Measurements from ENCODE around the gene ACOT6. TPM values are rescaled to one million over a fixed set of nuclear protein-coding genes. Genes with fewer than 3 reads are reported as not detected.

The ACOT6 gene
- polyA plus RNA-seq, 1 of the 3 experiments (the other 2 are of a cell fraction) = not detected

DNA sequence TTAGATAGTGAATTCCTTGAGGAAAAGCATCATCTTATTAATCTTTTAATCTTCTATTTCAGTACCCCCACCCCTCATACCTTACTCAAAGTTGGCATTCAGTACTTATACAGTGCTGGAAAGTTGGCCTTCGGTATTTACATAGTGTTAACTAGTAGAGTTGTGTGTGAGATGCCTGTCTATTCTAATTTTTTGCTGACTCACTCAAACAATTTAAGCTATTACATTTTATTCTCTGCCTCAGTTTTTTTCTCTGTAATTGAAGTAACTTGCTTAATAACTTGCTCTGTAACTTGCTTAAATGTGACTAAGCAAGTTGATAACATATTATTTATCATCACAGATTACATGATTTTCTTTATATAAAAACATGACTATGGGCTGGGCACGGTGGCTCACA lies 52.8 kb downstream of the ACOT6 start (continued):
- TF ChIP-seq POLR2AphosphoS5 (IDR thresholded peaks at IDR 0.05; ENCODE audit: low read depth, low read length) (no peak), RAD21 (IDR thresholded peaks at IDR 0.05; ENCODE audit: low read length) (no peak), EZH2phosphoT487 (IDR thresholded peaks at IDR 0.05; ENCODE audit: borderline replicate concordance, low read depth) (no peak)

DNA sequence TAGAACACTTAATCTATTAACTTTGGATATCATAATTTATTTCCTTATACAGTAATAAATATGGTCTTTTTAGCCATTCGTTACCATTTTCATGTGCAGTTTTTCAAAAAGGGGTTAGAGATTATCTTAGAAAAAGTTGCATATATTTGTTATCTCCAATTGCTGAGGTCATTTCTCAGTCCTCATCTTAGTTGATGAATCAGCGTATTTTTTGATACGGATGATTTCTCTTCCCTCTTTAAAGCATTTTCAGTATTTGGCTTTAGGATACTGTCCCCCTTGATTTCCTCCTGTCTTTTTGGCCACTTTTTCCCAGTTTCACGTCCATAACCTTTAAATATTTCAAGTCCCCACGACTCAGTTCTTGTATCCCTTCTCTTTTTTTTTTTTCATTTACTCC lies 54.3 kb downstream of the ACOT6 start:
- Histone ChIP-seq H4K20me1 (ENCODE audit: insufficient read depth) (no peaks in the 10 kb centered on the region), H3F3A (replicated peaks; ENCODE audit: insufficient read depth) (peaks cover 22% of the 10 kb centered on the region), H3K9me3 (no peaks in the 10 kb centered on the region), H3K4me3 (ENCODE audit: low read depth in 2 of 2, low read length in 1 of 2) (no peak overlapping the region), H3K36me3 (replicated peaks in 1 of 2; ENCODE audit: control insufficient read depth in 1 of 2, insufficient read depth in 2 of 2, low read length in 1 of 2) (peaks cover 3 to 12% of the 10 kb centered on the region in 2 experiments), H3K27ac (ENCODE audit: low read depth in 2 of 2, low read length in 1 of 2) (no peak overlapping the region), H3K79me2 (ENCODE audit: insufficient read depth) (no peaks in the 10 kb centered on the region; the same call in 1 of the 2 replicates), H3K9ac (no peak overlapping the region), H3K27me3 (ENCODE audit: insufficient read depth) (no peaks in the 10 kb centered on the region), H3K9me2 (no peaks in the 10 kb centered on the region), H2AFZ (ENCODE audit: low read depth) (no peak overlapping the region), H3K4me1 (ENCODE audit: control insufficient read depth in 1 of 2, insufficient read depth in 2 of 2, low read depth in 1 of 2, low read length in 1 of 2) (no peaks in the 10 kb centered on the region), H3K4me2 (no peak overlapping the region)
- DNase-seq = no peak
- POLR2A ChIA-PET = no interaction called here
- WGBS (ENCODE audit: low lambda C conversion rate) = 87% methylated on average over 5 of the region's 5 CpGs
- CTCF ChIA-PET = no interaction called here
- no peak for TF ChIP-seq TAF1 (IDR thresholded peaks at IDR 0.05; ENCODE audit: borderline replicate concordance, low read depth, low read length)

DNA sequence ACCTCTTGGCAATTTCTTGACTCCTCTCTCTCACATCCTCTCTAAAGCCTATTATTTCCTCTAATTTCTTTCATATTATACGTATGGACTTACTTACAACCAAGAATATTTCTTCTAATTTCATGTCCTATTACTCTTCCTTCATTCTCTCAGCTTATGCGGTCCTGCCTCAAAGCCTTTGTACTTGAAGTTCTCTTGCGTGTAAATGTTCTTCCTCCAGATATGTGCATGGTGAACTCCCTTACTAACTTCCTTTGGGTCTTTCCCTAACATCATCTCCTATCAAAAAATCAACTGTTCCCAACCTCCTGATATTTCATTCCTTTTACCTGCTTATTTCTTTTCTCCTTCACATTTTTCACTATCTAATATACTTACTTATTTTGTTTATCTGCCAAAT lies 55.5 kb downstream of the ACOT6 start:
- H3K79me2 ChIP-seq (ENCODE audit: insufficient read depth) = no peaks in the 10 kb centered on the region; the same call in 1 of the 2 replicates
- no peaks in the 10 kb centered on the region for H3K27me3 ChIP-seq (ENCODE audit: insufficient read depth)
- no peaks in the 10 kb centered on the region for H4K20me1 ChIP-seq (ENCODE audit: insufficient read depth)
- CTCF ChIA-PET = no interaction called here
- H3K9me2 ChIP-seq = no peaks in the 10 kb centered on the region
- no peak overlapping the region for H3K27ac ChIP-seq (ENCODE audit: low read depth in 2 of 2, low read length in 1 of 2)
- H3K4me3 ChIP-seq (ENCODE audit: low read depth in 2 of 2, low read length in 1 of 2) = no peak overlapping the region
- H2AFZ ChIP-seq (ENCODE audit: low read depth) = no peak overlapping the region
- H3K9me3 ChIP-seq = no peaks in the 10 kb centered on the region
- 87% methylated on average over 3 of the region's 3 CpGs for WGBS (ENCODE audit: low lambda C conversion rate)
- H3K4me2 ChIP-seq = no peak overlapping the region
- H3K4me1 ChIP-seq (ENCODE audit: control insufficient read depth in 1 of 2, insufficient read depth in 2 of 2, low read depth in 1 of 2, low read length in 1 of 2) = no peaks in the 10 kb centered on the region
- H3K9ac ChIP-seq = no peak overlapping the region
- POLR2A ChIA-PET = no interaction called here
- H3K36me3 ChIP-seq (replicated peaks in 1 of 2; ENCODE audit: control insufficient read depth in 1 of 2, insufficient read depth in 2 of 2, low read length in 1 of 2) = peaks cover 5 to 19% of the 10 kb centered on the region in 2 experiments
- peaks cover 9% of the 10 kb centered on the region for H3F3A ChIP-seq (replicated peaks; ENCODE audit: insufficient read depth)
- TF ChIP-seq MXI1 (IDR thresholded peaks at IDR 0.05; ENCODE audit: low read depth, low read length) (no peak), CHD2 (IDR thresholded peaks at IDR 0.05; ENCODE audit: low read length, partially characterized antibody) (no peak), SIN3A (IDR thresholded peaks at IDR 0.05; ENCODE audit: borderline replicate concordance, low read depth, low read length) (no peak), RCOR1 (IDR thresholded peaks at IDR 0.05; ENCODE audit: low read length) (no peak), RFX5 (IDR thresholded peaks at IDR 0.05; ENCODE audit: low read length) (no peak), ELF1 (IDR thresholded peaks at IDR 0.05) (no peak), JUND (IDR thresholded peaks at IDR 0.05) (no peak), SMC3 (IDR thresholded peaks at IDR 0.05; ENCODE audit: low read depth, low read length) (no peak), FOSL2 (IDR thresholded peaks at IDR 0.05; ENCODE audit: borderline replicate concordance, low read depth) (no peak), EZH2phosphoT487 (IDR thresholded peaks at IDR 0.05; ENCODE audit: borderline replicate concordance, low read depth) (no peak)
- TF ChIP-seq, protein P1, sequence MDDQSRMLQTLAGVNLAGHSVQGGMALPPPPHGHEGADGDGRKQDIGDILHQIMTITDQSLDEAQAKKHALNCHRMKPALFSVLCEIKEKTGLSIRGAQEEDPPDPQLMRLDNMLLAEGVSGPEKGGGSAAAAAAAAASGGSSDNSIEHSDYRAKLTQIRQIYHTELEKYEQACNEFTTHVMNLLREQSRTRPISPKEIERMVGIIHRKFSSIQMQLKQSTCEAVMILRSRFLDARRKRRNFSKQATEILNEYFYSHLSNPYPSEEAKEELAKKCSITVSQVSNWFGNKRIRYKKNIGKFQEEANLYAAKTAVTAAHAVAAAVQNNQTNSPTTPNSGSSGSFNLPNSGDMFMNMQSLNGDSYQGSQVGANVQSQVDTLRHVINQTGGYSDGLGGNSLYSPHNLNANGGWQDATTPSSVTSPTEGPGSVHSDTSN (IDR thresholded peaks at IDR 0.05) = no peak
- TF ChIP-seq, protein P2, sequence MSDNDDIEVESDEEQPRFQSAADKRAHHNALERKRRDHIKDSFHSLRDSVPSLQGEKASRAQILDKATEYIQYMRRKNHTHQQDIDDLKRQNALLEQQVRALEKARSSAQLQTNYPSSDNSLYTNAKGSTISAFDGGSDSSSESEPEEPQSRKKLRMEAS (IDR thresholded peaks at IDR 0.05; ENCODE audit: low read depth) = no peak
- no peak for DNase-seq

Small RNAs within 50 kb of the gene (small RNA-seq; reads per million reads assigned to genes)
- gene RNU6-240P = 0 to 2.1 (median 0) reads per million in 7 experiments

Other genes starting within 250 kb of the ACOT6 start
- 58.4 and 70.8 TPM in 2 replicates for gene NUMB, start 154.0 kb upstream of the ACOT6 start, polyA plus RNA-seq (2012; rRNA removed)
- 10.2 and 11.2 TPM in 2 replicates for gene RIOX1, start 121.6 kb upstream of the ACOT6 start, polyA plus RNA-seq (2012; rRNA removed)
- 4.2 and 5.4 TPM in 2 replicates for gene ACOT1, start 75.4 kb upstream of the ACOT6 start, polyA plus RNA-seq (2012; rRNA removed)
- gene HEATR4, start 53.6 kb upstream of the ACOT6 start, polyA plus RNA-seq (2012; rRNA removed) = not detected in 2 replicates
- 45.6 and 46.7 TPM in 2 replicates for gene ACOT2, start 43.3 kb upstream of the ACOT6 start, polyA plus RNA-seq (2012; rRNA removed)
- 0.12 and 0.13 TPM in 2 replicates for gene ACOT4, start 20.6 kb upstream of the ACOT6 start, polyA plus RNA-seq (2012; rRNA removed)
- gene DNAL1, start 32.5 kb downstream of the ACOT6 start, polyA plus RNA-seq (2012; rRNA removed) = 2.6 and 3.6 TPM in 2 replicates
- 19.5 and 31.5 TPM in 2 replicates for gene PNMA1, start 101.9 kb downstream of the ACOT6 start, polyA plus RNA-seq (2012; rRNA removed)
- 7.1 and 9.7 TPM in 2 replicates for gene PTGR2, start 239.3 kb downstream of the ACOT6 start, polyA plus RNA-seq (2012; rRNA removed)